Fibroblast of lung (primary cell): ENCODE data around the gene SMIM24. TPM values are rescaled to one million over a fixed set of nuclear protein-coding genes. Genes with fewer than 3 reads are reported as not detected.

Experiments used
- DNase-seq, 2 donors: peaks; one replicate each; pipeline versions ENCODE4 v3.0.0 to v3.0.0-alpha.2; 2010; ENCODE audit warnings: low read depth in 2 of 2
- H2AFZ ChIP-seq: 2 replicates; pipeline ENCODE4 v1.5.1; 2012; ENCODE audit warnings: low read length, control low read depth, inconsistent platforms
- H3K27ac ChIP-seq: 2 replicates; pipeline ENCODE4 v1.5.1; 2011; ENCODE audit warnings: low read length, control low read depth; ENCODE audit not compliant: insufficient read depth
- H3K27me3 ChIP-seq: 2 replicates; pipeline ENCODE4 v1.5.1; 2011; ENCODE audit warnings: mild to moderate bottlenecking, low read length; ENCODE audit not compliant: control insufficient read depth, insufficient read depth
- H3K36me3 ChIP-seq: 2 replicates; pipeline ENCODE4 v1.5.1; 2011; ENCODE audit warnings: low read length; ENCODE audit not compliant: control insufficient read depth, insufficient read depth
- H3K4me1 ChIP-seq: 2 replicates; pipeline ENCODE4 v1.5.1; 2011; ENCODE audit warnings: low read length; ENCODE audit not compliant: control insufficient read depth, insufficient read depth; ENCODE audit errors: extremely low read depth
- H3K4me2 ChIP-seq: 2 replicates; pipeline ENCODE4 v1.5.1; 2011; ENCODE audit warnings: low read length, control low read depth; ENCODE audit not compliant: insufficient read depth; ENCODE audit errors: extremely low read depth
- H3K4me3 ChIP-seq, 4 experiments: fragments of 200-600 bp in 1 of 4; sonication (generic) in 1 of 4; replicated peaks in 1 of 4; 2 replicates each; pipeline ENCODE4 v1.5.1; 2011 to 2016; ENCODE audit warnings: low read length in 4 of 4, low read depth in 3 of 4, mild to moderate bottlenecking in 3 of 4, control low read depth in 2 of 4, inconsistent platforms in 1 of 4, mixed read lengths in 1 of 4; ENCODE audit not compliant: insufficient read depth in 1 of 4; ENCODE audit errors: control extremely low read depth in 1 of 4
- H3K79me2 ChIP-seq: 2 replicates; pipeline ENCODE4 v1.5.1; 2012; ENCODE audit warnings: mild to moderate bottlenecking, low read length, inconsistent platforms; ENCODE audit not compliant: control insufficient read depth, insufficient read depth
- H3K9ac ChIP-seq: 2 replicates; pipeline ENCODE4 v1.5.1; 2011; ENCODE audit warnings: mild to moderate bottlenecking, low read length, control low read depth; ENCODE audit not compliant: insufficient read depth
- H3K9me3 ChIP-seq: 2 replicates; pipeline ENCODE4 v1.5.1; 2012; ENCODE audit warnings: low read depth, low read length; ENCODE audit not compliant: control insufficient read depth, insufficient read depth
- H4K20me1 ChIP-seq: 2 replicates; pipeline ENCODE4 v1.5.1; 2011; ENCODE audit warnings: low read length; ENCODE audit not compliant: control insufficient read depth, insufficient read depth; ENCODE audit errors: extremely low read depth
- EZH2 ChIP-seq: IDR thresholded peaks from 2 replicates; pipeline ENCODE4 v1.5.1; 2012; ENCODE audit warnings: low read length, control low read depth, mild to moderate bottlenecking; ENCODE audit errors: missing control alignments
- polyA plus RNA-seq, 2 donors: library from polyadenylated mRNA; depleted of rRNA in 1 of 2; stranded (reverse) in 1 of 2; unstranded in 1 of 2; fragments of >200 nt; gene quantifications; 2 replicates each; pipeline ENCODE4 v1.2.1, GENCODE V29; 2011 to 2012; ENCODE audit warnings: missing spikeins in 1 of 2
- total RNA-seq: library from RNA; depleted of rRNA; stranded (reverse); fragments of >200 nt; gene quantifications from 2 replicates; pipeline ENCODE4 v1.2.1, GENCODE V29; 2014
- TF ChIP-seq, protein P1 (sequence below), 2 donors: IDR thresholded peaks in 1 of 2; conservative IDR thresholded peaks in 1 of 2; 1 replicate in 1 of 2; 2 replicates in 1 of 2; pipeline ENCODE4 v1.5.1; 2011 to 2012; ENCODE audit warnings: low read length in 2 of 2, control low read depth in 1 of 2, inconsistent platforms in 1 of 2, low read depth in 1 of 2, mild to moderate bottlenecking in 1 of 2

SMIM24 gene
- total and polyA plus RNA-seq, 2 donors (not counting 1 experiment from before 2014, with no cell fraction given), result not detected

DNA sequence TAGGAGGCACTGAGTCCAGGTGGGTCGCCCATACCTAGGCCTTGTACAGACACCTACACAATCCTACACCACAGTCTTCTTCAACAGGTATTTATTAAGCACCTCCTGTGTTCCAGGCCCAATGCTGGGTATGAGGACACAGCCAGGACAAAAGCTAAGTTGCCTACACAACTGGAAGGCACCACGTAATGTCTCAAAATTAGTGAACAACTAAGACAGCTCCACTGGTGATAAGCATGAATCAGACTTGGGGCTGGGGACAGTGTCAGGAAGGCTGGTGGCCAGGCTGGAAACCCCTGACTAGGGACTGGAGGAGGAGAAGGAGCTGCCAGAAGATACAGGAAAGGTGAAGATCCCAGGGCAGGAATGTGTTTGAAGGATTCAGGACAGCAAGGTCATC, 2.4 kb downstream of the SMIM24 start:
- DNase-seq, result no peak
- H3K27ac ChIP-seq, result no peak overlapping the region
- H2AFZ ChIP-seq, result no peak overlapping the region
- H3K9ac ChIP-seq, result no peak overlapping the region
- no peak overlapping the region for H3K4me3 ChIP-seq
- TF ChIP-seq, protein P1, sequence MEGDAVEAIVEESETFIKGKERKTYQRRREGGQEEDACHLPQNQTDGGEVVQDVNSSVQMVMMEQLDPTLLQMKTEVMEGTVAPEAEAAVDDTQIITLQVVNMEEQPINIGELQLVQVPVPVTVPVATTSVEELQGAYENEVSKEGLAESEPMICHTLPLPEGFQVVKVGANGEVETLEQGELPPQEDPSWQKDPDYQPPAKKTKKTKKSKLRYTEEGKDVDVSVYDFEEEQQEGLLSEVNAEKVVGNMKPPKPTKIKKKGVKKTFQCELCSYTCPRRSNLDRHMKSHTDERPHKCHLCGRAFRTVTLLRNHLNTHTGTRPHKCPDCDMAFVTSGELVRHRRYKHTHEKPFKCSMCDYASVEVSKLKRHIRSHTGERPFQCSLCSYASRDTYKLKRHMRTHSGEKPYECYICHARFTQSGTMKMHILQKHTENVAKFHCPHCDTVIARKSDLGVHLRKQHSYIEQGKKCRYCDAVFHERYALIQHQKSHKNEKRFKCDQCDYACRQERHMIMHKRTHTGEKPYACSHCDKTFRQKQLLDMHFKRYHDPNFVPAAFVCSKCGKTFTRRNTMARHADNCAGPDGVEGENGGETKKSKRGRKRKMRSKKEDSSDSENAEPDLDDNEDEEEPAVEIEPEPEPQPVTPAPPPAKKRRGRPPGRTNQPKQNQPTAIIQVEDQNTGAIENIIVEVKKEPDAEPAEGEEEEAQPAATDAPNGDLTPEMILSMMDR (conservative IDR thresholded peaks at IDR 0.05 in 1 of 2, IDR thresholded peaks at IDR 0.05 in 1 of 2; ENCODE audit: low read depth in 1 of 2, low read length in 2 of 2), result no peak
- no peak for TF ChIP-seq EZH2
- no peaks in the 10 kb centered on the region for H3K36me3 ChIP-seq
- no peaks in the 10 kb centered on the region for H3K4me1 ChIP-seq
- no peaks in the 10 kb centered on the region for H3K79me2 ChIP-seq
- no peaks in the 10 kb centered on the region for H4K20me1 ChIP-seq
- no peaks in the 10 kb centered on the region for H3K9me3 ChIP-seq
- peaks cover 12% of the 10 kb centered on the region for H3K27me3 ChIP-seq
- no peak overlapping the region for H3K4me2 ChIP-seq

DNA sequence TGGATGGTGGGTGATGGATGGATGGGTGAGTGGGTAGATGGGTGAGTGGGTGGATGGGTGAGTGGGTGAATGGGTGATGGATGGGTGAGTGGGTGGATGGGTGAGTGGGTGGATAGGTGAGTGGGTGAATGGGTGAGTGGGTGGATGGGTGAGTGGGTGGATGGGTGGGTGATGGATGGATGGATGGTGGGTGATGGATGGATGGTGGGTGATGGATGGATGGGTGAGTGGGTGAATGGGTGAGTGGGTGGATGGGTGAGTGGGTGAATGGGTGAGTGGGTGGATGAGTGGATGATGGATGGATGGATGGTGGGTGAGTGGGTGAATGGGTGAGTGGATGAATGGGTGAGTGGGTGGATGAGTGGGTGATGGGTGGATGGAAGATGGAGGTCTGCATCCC, 2.8 kb downstream of the SMIM24 start:
- Histone ChIP-seq H3K9me3 (no peaks in the 10 kb centered on the region), H3K79me2 (no peaks in the 10 kb centered on the region), H3K27ac (no peak overlapping the region), H3K27me3 (peaks cover 12% of the 10 kb centered on the region), H3K4me2 (no peak overlapping the region), H3K36me3 (no peaks in the 10 kb centered on the region), H4K20me1 (no peaks in the 10 kb centered on the region), H2AFZ (no peak overlapping the region), H3K4me3 (no peak overlapping the region), H3K4me1 (no peaks in the 10 kb centered on the region), H3K9ac (no peak overlapping the region)
- no peak for DNase-seq
- TF ChIP-seq EZH2, result no peak
- TF ChIP-seq, protein P1 (conservative IDR thresholded peaks at IDR 0.05 in 1 of 2, IDR thresholded peaks at IDR 0.05 in 1 of 2; ENCODE audit: low read depth in 1 of 2, low read length in 2 of 2), result no peak

DNA sequence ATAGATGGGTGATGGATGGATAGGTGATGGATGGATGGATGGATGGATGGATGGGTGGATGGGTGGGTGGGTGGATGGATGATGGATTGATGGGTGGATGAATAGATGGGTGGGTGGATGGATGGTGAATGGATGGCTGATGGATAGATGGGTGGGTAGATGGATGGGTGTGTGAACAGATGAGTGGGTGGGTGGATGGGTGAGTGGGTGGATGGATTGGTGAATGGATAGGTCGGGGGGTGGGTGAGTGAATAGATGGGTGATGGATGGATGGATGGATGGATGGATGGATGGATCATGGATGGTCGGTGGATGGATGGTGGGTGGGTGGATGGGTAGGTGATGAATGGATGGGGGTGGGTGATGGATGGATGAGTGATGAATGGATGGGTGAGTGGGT, 3.5 kb downstream of the SMIM24 start:
- Histone ChIP-seq H3K27ac (no peak overlapping the region), H3K9ac (no peak overlapping the region), H3K27me3 (peaks cover 6% of the 10 kb centered on the region), H3K79me2 (no peaks in the 10 kb centered on the region), H3K9me3 (no peaks in the 10 kb centered on the region), H3K36me3 (no peaks in the 10 kb centered on the region), H2AFZ (no peak overlapping the region), H3K4me2 (no peak overlapping the region), H3K4me3 (no peak overlapping the region), H4K20me1 (no peaks in the 10 kb centered on the region), H3K4me1 (peaks cover 3% of the 10 kb centered on the region)
- DNase-seq, result no peak
- TF ChIP-seq, protein P1 (conservative IDR thresholded peaks at IDR 0.05 in 1 of 2, IDR thresholded peaks at IDR 0.05 in 1 of 2; ENCODE audit: low read depth in 1 of 2, low read length in 2 of 2), result no peak
- no peak for TF ChIP-seq EZH2
